ENCODE data around the gene MOB1A.

- TF ChIP-seq CTCF (IDR thresholded peaks at IDR 0.05; ENCODE audit: low read depth, low read length) (peak; percentile 29; the same call in 1 of the 2 replicates), EZH2phosphoT487 (IDR thresholded peaks at IDR 0.05; ENCODE audit: low read depth) (no peak)
These were observed 73.8 kb downstream of the MOB1A start for GRCh38 chr2:74104839-74105238.

Data from OCI-LY3 (cell line).